ENCODE data around the gene KISS1.

GRCh38 chr1:204161609-204162493 is 34.4 kb downstream of the KISS1 start:
- TF ChIP-seq, protein P1, sequence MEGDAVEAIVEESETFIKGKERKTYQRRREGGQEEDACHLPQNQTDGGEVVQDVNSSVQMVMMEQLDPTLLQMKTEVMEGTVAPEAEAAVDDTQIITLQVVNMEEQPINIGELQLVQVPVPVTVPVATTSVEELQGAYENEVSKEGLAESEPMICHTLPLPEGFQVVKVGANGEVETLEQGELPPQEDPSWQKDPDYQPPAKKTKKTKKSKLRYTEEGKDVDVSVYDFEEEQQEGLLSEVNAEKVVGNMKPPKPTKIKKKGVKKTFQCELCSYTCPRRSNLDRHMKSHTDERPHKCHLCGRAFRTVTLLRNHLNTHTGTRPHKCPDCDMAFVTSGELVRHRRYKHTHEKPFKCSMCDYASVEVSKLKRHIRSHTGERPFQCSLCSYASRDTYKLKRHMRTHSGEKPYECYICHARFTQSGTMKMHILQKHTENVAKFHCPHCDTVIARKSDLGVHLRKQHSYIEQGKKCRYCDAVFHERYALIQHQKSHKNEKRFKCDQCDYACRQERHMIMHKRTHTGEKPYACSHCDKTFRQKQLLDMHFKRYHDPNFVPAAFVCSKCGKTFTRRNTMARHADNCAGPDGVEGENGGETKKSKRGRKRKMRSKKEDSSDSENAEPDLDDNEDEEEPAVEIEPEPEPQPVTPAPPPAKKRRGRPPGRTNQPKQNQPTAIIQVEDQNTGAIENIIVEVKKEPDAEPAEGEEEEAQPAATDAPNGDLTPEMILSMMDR (conservative IDR thresholded peaks at IDR 0.05; ENCODE audit: low read length), result no peak
- TF ChIP-seq EZH2phosphoT487 (IDR thresholded peaks at IDR 0.05; ENCODE audit: borderline replicate concordance, low read depth, low read length), result no peak
